ENCODE data around the gene DNAJB11. TPM values are rescaled to one million over a fixed set of nuclear protein-coding genes. Genes with fewer than 3 reads are reported as not detected.
"Not testable (repeated sequence)": the region's sequence is repeated elsewhere in the genome, so short reads cannot be mapped to it uniquely, and the experiment has no call there.

DNAJB11 gene
- total RNA-seq, 4 donors from 2014 or later: 24.7 to 32.1 (median 26.4) TPM

- peak within 1 kb of the TSS; percentile 82 for H3K4me3 ChIP-seq (ENCODE audit: low read depth, poor library complexity, severe bottlenecking)
- TF ChIP-seq CTCF (IDR thresholded peaks at IDR 0.05) (no peak), POLR2A (IDR thresholded peaks at IDR 0.05) (peak in 1 of 2 donors; percentile 63)
- WGBS, 2 donors: 0% methylated on average over 15 to 26 of the region's 66 CpGs
- peak; percentile 83 to 98 for DNase-seq (ENCODE audit: low spot score in 2 of 2)
- intact Hi-C loops (cut with DNase I; ENCODE audit: low total_unique reads): no loop called here
These were observed 3.2 kb upstream of the DNAJB11 start, which contains the start of gene TBCCD1 for GRCh38 chr3:186567072-186567921. Gene TBCCD1 (minus strand): TSS chr3:186567339. CDS start chr3:186564329, 3,010 bp downstream.

GRCh38 chr3:186569361-186569760, 1.2 kb upstream of the DNAJB11 start:
- DNase-seq (ENCODE audit: low spot score in 2 of 2); H3K4me3 ChIP-seq (ENCODE audit: low read depth, poor library complexity, severe bottlenecking); intact Hi-C loops (cut with DNase I; ENCODE audit: low total_unique reads): not testable (repeated sequence)
- WGBS, 2 donors: 83 to 86% methylated on average over 11 of the region's 11 CpGs

GRCh38 chr3:186569779-186570095, 783 bp upstream of the DNAJB11 start:
- intact Hi-C loops (cut with DNase I; ENCODE audit: low total_unique reads): no loop called here
- WGBS, 2 donors: 7 to 8% methylated on average over 7 of the region's 7 CpGs

GRCh38 chr3:186570941-186571643, 572 bp downstream of the DNAJB11 start:
- 7 to 11% methylated on average over 20 to 21 of the region's 21 CpGs for WGBS, 2 donors
- DNase-seq (ENCODE audit: low spot score in 2 of 2): peak in 1 of 2 donors; percentile 87
- no peak for TF ChIP-seq CTCF (IDR thresholded peaks at IDR 0.05)
- TF ChIP-seq POLR2A (IDR thresholded peaks at IDR 0.05): no peak
- intact Hi-C loops (cut with DNase I; ENCODE audit: low total_unique reads): no loop called here
- H3K4me3 ChIP-seq (ENCODE audit: low read depth, poor library complexity, severe bottlenecking): peak overlapping the region; percentile 86

More at GRCh38 chr3:186569779-186570095, 783 bp upstream of the DNAJB11 start:
- H3K4me3 ChIP-seq (ENCODE audit: low read depth, poor library complexity, severe bottlenecking): no peak overlapping the region
- TF ChIP-seq POLR2A (IDR thresholded peaks at IDR 0.05): no peak
- TF ChIP-seq CTCF (IDR thresholded peaks at IDR 0.05): no peak
- DNase-seq (ENCODE audit: low spot score in 2 of 2): no peak

- WGBS, 2 donors: 62 to 72% methylated on average over 2 of the region's 2 CpGs
- peak overlapping the region; percentile 86 for H3K4me3 ChIP-seq (ENCODE audit: low read depth, poor library complexity, severe bottlenecking)
- DNase-seq (ENCODE audit: low spot score in 2 of 2): no peak
- intact Hi-C loops (cut with DNase I; ENCODE audit: low total_unique reads): no loop called here
- TF ChIP-seq CTCF (IDR thresholded peaks at IDR 0.05) (no peak), POLR2A (IDR thresholded peaks at IDR 0.05) (no peak)
These were observed 1.1 kb downstream of the DNAJB11 start for GRCh38 chr3:186571644-186572013.

- intact Hi-C loops (cut with DNase I; ENCODE audit: low total_unique reads): no loop called here
- TF ChIP-seq POLR2A (IDR thresholded peaks at IDR 0.05) (no peak), CTCF (IDR thresholded peaks at IDR 0.05) (no peak)
- H3K4me3 ChIP-seq (ENCODE audit: low read depth, poor library complexity, severe bottlenecking): no peak overlapping the region
- 79 to 83% methylated on average over 2 of the region's 2 CpGs for WGBS, 2 donors
- no peak for DNase-seq (ENCODE audit: low spot score in 2 of 2)
These were observed 7.0 kb downstream of the DNAJB11 start for GRCh38 chr3:186577521-186577920.

Data from lower leg skin (tissue), 4 donors.